ENCODE measurements around the gene THNSL1. TPM values are rescaled to one million over a fixed set of nuclear protein-coding genes. Genes with fewer than 3 reads are reported as not detected.

THNSL1 gene
- total and polyA plus RNA-seq, 2 of the 13 experiments (the other 11 are each of a cell fraction or from before 2014, with no cell fraction given) = 1.3 to 3.8 TPM

GRCh38 chr10:25016376-25017153, at the start of gene THNSL1 (continued):
- TF ChIP-seq, protein P1, sequence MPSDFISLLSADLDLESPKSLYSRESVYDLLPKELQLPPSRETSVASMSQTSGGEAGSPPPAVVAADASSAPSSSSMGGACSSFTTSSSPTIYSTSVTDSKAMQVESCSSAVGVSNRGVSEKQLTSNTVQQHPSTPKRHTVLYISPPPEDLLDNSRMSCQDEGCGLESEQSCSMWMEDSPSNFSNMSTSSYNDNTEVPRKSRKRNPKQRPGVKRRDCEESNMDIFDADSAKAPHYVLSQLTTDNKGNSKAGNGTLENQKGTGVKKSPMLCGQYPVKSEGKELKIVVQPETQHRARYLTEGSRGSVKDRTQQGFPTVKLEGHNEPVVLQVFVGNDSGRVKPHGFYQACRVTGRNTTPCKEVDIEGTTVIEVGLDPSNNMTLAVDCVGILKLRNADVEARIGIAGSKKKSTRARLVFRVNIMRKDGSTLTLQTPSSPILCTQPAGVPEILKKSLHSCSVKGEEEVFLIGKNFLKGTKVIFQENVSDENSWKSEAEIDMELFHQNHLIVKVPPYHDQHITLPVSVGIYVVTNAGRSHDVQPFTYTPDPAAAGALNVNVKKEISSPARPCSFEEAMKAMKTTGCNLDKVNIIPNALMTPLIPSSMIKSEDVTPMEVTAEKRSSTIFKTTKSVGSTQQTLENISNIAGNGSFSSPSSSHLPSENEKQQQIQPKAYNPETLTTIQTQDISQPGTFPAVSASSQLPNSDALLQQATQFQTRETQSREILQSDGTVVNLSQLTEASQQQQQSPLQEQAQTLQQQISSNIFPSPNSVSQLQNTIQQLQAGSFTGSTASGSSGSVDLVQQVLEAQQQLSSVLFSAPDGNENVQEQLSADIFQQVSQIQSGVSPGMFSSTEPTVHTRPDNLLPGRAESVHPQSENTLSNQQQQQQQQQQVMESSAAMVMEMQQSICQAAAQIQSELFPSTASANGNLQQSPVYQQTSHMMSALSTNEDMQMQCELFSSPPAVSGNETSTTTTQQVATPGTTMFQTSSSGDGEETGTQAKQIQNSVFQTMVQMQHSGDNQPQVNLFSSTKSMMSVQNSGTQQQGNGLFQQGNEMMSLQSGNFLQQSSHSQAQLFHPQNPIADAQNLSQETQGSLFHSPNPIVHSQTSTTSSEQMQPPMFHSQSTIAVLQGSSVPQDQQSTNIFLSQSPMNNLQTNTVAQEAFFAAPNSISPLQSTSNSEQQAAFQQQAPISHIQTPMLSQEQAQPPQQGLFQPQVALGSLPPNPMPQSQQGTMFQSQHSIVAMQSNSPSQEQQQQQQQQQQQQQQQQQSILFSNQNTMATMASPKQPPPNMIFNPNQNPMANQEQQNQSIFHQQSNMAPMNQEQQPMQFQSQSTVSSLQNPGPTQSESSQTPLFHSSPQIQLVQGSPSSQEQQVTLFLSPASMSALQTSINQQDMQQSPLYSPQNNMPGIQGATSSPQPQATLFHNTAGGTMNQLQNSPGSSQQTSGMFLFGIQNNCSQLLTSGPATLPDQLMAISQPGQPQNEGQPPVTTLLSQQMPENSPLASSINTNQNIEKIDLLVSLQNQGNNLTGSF (CRISPR knock-in tag; IDR thresholded peaks at IDR 0.05) = peak; percentile 96
- TF ChIP-seq FOXM1 (CRISPR knock-in tag; IDR thresholded peaks at IDR 0.05) = peak; percentile 81
- no peak for TF ChIP-seq MAFF (IDR thresholded peaks at IDR 0.05; ENCODE audit: low read depth, low read length)
- peak; percentile 56; the same call in 1 of the 2 replicates for TF ChIP-seq PITX1 (CRISPR knock-in tag; IDR thresholded peaks at IDR 0.05)
- TF ChIP-seq ZFX (CRISPR knock-in tag; IDR thresholded peaks at IDR 0.05; ENCODE audit: low read depth) = peak; percentile 92
- TF ChIP-seq ZNF224 (CRISPR knock-in tag; IDR thresholded peaks at IDR 0.05) = peak; percentile 98
- no peak for TF ChIP-seq ZFP62 (CRISPR knock-in tag; IDR thresholded peaks at IDR 0.05)
- TF ChIP-seq ZNF235 (CRISPR knock-in tag; IDR thresholded peaks at IDR 0.05; ENCODE audit: borderline replicate concordance) = peak; percentile 87; the same call in 1 of the 2 replicates
- TF ChIP-seq ZNF713 (CRISPR knock-in tag; IDR thresholded peaks at IDR 0.05) = 0 out of 2 replicates have a peak, but pooled peaks have one; percentile 23
- TF ChIP-seq SRY (CRISPR knock-in tag; IDR thresholded peaks at IDR 0.05) = peak; percentile 94
- TF ChIP-seq E2F2 (CRISPR knock-in tag; IDR thresholded peaks at IDR 0.05; ENCODE audit: borderline replicate concordance) = peak; percentile 97
- TF ChIP-seq ZFY (CRISPR knock-in tag; IDR thresholded peaks at IDR 0.05) = peak; percentile 92
- TF ChIP-seq ZFP41 (CRISPR knock-in tag; IDR thresholded peaks at IDR 0.05; ENCODE audit: borderline replicate concordance) = no peak; the same call in 1 of the 2 replicates
- TF ChIP-seq ZGPAT (CRISPR knock-in tag; IDR thresholded peaks at IDR 0.05) = peak; percentile 91
- peak; percentile 83 for TF ChIP-seq ZBTB42 (CRISPR knock-in tag; IDR thresholded peaks at IDR 0.05)
- no peak for TF ChIP-seq ADNP (CRISPR knock-in tag; IDR thresholded peaks at IDR 0.05)
- peak; percentile 96 for TF ChIP-seq ZNF160 (CRISPR knock-in tag; IDR thresholded peaks at IDR 0.05)
- TF ChIP-seq, protein P2, sequence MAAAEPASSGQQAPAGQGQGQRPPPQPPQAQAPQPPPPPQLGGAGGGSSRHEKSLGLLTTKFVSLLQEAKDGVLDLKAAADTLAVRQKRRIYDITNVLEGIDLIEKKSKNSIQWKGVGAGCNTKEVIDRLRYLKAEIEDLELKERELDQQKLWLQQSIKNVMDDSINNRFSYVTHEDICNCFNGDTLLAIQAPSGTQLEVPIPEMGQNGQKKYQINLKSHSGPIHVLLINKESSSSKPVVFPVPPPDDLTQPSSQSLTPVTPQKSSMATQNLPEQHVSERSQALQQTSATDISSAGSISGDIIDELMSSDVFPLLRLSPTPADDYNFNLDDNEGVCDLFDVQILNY (CRISPR knock-in tag; conservative IDR thresholded peaks at IDR 0.05) = peak; percentile 56; the same call in 1 of the 2 replicates
- TF ChIP-seq EZH2 (conservative IDR thresholded peaks at IDR 0.05; ENCODE audit: low read depth, low read length) = no peak
- TF ChIP-seq, protein P3, sequence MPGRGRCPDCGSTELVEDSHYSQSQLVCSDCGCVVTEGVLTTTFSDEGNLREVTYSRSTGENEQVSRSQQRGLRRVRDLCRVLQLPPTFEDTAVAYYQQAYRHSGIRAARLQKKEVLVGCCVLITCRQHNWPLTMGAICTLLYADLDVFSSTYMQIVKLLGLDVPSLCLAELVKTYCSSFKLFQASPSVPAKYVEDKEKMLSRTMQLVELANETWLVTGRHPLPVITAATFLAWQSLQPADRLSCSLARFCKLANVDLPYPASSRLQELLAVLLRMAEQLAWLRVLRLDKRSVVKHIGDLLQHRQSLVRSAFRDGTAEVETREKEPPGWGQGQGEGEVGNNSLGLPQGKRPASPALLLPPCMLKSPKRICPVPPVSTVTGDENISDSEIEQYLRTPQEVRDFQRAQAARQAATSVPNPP (CRISPR knock-in tag; IDR thresholded peaks at IDR 0.05) = peak; percentile 81; the same call in 1 of the 2 replicates
